GM21526 (cell line): ENCODE results near the gene KCTD6.
A peak's percentile ranks its signal among the peaks of the same experiment; 100 is the strongest.

Source experiments
- ATAC-seq: cut with Tn5 transposase; IDR thresholded peaks from one replicate; pipeline ENCODE4 v1.9.1; 2021; ENCODE audit warnings: moderate library complexity; ENCODE audit not compliant: unreplicated experiment, low FRiP score

KCTD6 gene

GRCh38 chr3:58491506-58492402 lies at the start of gene KCTD6:
Gene KCTD6 (plus strand): TSS chr3:58492096. CDS start chr3:58498756, 6,660 bp downstream.
- ATAC-seq, result peak; percentile 91

- no peak for ATAC-seq
Observed at GRCh38 chr3:58452176-58452575, 39.7 kb upstream of the KCTD6 start.

- ATAC-seq, result no peak
Observed at GRCh38 chr3:58459160-58459559, 32.7 kb upstream of the KCTD6 start.

GRCh38 chr3:58462829-58463180 lies 29.1 kb upstream of the KCTD6 start:
- ATAC-seq, result no peak

GRCh38 chr3:58463181-58463941 lies 28.5 kb upstream of the KCTD6 start:
- no peak for ATAC-seq

GRCh38 chr3:58463942-58464271 lies 28.0 kb upstream of the KCTD6 start:
- no peak for ATAC-seq

GRCh38 chr3:58464866-58465265 lies 27.0 kb upstream of the KCTD6 start:
- ATAC-seq, result no peak

- ATAC-seq, result no peak
Observed at GRCh38 chr3:58466899-58467563, 24.9 kb upstream of the KCTD6 start.

- no peak for ATAC-seq
Observed at GRCh38 chr3:58469096-58469495, 22.8 kb upstream of the KCTD6 start.

GRCh38 chr3:58470363-58471024 lies 21.4 kb upstream of the KCTD6 start:
- ATAC-seq, result no peak

GRCh38 chr3:58471025-58471887 lies 20.6 kb upstream of the KCTD6 start:
- no peak for ATAC-seq

- no peak for ATAC-seq
Observed at GRCh38 chr3:58473275-58473674, 18.6 kb upstream of the KCTD6 start.

- ATAC-seq, result no peak
Observed at GRCh38 chr3:58474348-58474911, 17.5 kb upstream of the KCTD6 start.

GRCh38 chr3:58474967-58475578 lies 16.8 kb upstream of the KCTD6 start:
- no peak for ATAC-seq

- no peak for ATAC-seq
Observed at GRCh38 chr3:58478781-58479180, 13.1 kb upstream of the KCTD6 start.

- ATAC-seq, result no peak
Observed at GRCh38 chr3:58480309-58480708, 11.6 kb upstream of the KCTD6 start.

GRCh38 chr3:58482917-58483636 lies 8.8 kb upstream of the KCTD6 start:
- no peak for ATAC-seq

- no peak for ATAC-seq
Observed at GRCh38 chr3:58484045-58484721, 7.7 kb upstream of the KCTD6 start.
